ENCODE measurements around the gene APOB. TPM values are rescaled to one million over a fixed set of nuclear protein-coding genes. Genes with fewer than 3 reads are reported as not detected.

APOB gene
- total and polyA plus RNA-seq, 2 of the 13 experiments (the other 11 are each of a cell fraction or from before 2014, with no cell fraction given): 1,569 to 2,515 TPM

- TF ChIP-seq HNF1A (IDR thresholded peaks at IDR 0.05; ENCODE audit: low read depth) (no peak), HNF1A (CRISPR knock-in tag; IDR thresholded peaks at IDR 0.05; ENCODE audit: borderline replicate concordance) (no peak; the same call in 1 of the 2 replicates), SALL2 (CRISPR knock-in tag; IDR thresholded peaks at IDR 0.05) (no peak), RBAK (CRISPR knock-in tag; IDR thresholded peaks at IDR 0.05) (no peak), KLF9 (CRISPR knock-in tag; IDR thresholded peaks at IDR 0.05; ENCODE audit: low read depth) (no peak), ATF6 (CRISPR knock-in tag; conservative IDR thresholded peaks at IDR 0.05) (no peak), ZNF792 (CRISPR knock-in tag; IDR thresholded peaks at IDR 0.05) (peak; percentile 19; the same call in 1 of the 2 replicates), ZNF616 (CRISPR knock-in tag; IDR thresholded peaks at IDR 0.05; ENCODE audit: low read depth) (no peak), CC2D1A (CRISPR knock-in tag; IDR thresholded peaks at IDR 0.05) (no peak), ZNF430 (CRISPR knock-in tag; IDR thresholded peaks at IDR 0.05) (no peak), ZSCAN31 (CRISPR knock-in tag; IDR thresholded peaks at IDR 0.05; ENCODE audit: low read depth) (no peak), ZNF749 (CRISPR knock-in tag; IDR thresholded peaks at IDR 0.05; ENCODE audit: borderline replicate concordance) (no peak)
- TF ChIP-seq, protein P1, sequence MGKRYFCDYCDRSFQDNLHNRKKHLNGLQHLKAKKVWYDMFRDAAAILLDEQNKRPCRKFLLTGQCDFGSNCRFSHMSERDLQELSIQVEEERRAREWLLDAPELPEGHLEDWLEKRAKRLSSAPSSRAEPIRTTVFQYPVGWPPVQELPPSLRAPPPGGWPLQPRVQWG (CRISPR knock-in tag; IDR thresholded peaks at IDR 0.05; ENCODE audit: borderline replicate concordance, low read depth): no peak
- TF ChIP-seq, protein P2, sequence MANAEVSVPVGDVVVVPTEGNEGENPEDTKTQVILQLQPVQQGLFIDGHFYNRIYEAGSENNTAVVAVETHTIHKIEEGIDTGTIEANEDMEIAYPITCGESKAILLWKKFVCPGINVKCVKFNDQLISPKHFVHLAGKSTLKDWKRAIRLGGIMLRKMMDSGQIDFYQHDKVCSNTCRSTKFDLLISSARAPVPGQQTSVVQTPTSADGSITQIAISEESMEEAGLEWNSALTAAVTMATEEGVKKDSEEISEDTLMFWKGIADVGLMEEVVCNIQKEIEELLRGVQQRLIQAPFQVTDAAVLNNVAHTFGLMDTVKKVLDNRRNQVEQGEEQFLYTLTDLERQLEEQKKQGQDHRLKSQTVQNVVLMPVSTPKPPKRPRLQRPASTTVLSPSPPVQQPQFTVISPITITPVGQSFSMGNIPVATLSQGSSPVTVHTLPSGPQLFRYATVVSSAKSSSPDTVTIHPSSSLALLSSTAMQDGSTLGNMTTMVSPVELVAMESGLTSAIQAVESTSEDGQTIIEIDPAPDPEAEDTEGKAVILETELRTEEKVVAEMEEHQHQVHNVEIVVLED (CRISPR knock-in tag; IDR thresholded peaks at IDR 0.05; ENCODE audit: borderline replicate concordance): no peak
- TF ChIP-seq, protein P3, sequence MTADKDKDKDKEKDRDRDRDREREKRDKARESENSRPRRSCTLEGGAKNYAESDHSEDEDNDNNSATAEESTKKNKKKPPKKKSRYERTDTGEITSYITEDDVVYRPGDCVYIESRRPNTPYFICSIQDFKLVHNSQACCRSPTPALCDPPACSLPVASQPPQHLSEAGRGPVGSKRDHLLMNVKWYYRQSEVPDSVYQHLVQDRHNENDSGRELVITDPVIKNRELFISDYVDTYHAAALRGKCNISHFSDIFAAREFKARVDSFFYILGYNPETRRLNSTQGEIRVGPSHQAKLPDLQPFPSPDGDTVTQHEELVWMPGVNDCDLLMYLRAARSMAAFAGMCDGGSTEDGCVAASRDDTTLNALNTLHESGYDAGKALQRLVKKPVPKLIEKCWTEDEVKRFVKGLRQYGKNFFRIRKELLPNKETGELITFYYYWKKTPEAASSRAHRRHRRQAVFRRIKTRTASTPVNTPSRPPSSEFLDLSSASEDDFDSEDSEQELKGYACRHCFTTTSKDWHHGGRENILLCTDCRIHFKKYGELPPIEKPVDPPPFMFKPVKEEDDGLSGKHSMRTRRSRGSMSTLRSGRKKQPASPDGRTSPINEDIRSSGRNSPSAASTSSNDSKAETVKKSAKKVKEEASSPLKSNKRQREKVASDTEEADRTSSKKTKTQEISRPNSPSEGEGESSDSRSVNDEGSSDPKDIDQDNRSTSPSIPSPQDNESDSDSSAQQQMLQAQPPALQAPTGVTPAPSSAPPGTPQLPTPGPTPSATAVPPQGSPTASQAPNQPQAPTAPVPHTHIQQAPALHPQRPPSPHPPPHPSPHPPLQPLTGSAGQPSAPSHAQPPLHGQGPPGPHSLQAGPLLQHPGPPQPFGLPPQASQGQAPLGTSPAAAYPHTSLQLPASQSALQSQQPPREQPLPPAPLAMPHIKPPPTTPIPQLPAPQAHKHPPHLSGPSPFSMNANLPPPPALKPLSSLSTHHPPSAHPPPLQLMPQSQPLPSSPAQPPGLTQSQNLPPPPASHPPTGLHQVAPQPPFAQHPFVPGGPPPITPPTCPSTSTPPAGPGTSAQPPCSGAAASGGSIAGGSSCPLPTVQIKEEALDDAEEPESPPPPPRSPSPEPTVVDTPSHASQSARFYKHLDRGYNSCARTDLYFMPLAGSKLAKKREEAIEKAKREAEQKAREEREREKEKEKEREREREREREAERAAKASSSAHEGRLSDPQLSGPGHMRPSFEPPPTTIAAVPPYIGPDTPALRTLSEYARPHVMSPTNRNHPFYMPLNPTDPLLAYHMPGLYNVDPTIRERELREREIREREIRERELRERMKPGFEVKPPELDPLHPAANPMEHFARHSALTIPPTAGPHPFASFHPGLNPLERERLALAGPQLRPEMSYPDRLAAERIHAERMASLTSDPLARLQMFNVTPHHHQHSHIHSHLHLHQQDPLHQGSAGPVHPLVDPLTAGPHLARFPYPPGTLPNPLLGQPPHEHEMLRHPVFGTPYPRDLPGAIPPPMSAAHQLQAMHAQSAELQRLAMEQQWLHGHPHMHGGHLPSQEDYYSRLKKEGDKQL (CRISPR knock-in tag; IDR thresholded peaks at IDR 0.05; ENCODE audit: low read depth): no peak
Measured at GRCh38 chr2:21072477-21073242, 28.8 kb upstream of the APOB start (continued).

All from HepG2 (cell line).